ENCODE measurements around the gene GGACT. TPM values are rescaled to one million over a fixed set of nuclear protein-coding genes. Genes with fewer than 3 reads are reported as not detected.
A peak's percentile ranks its signal among the peaks of the same experiment; 100 is the strongest.

GGACT gene
- total and polyA plus RNA-seq, 2 of the 8 experiments (the other 6 are each of a cell fraction or from before 2014, with no cell fraction given), result 1.1 to 1.5 TPM

GRCh38 chr13:100541897-100542825 lies 46.4 kb downstream of the GGACT start:
- FAIRE-seq, result no peak

More at GRCh38 chr13:100541897-100542825, 46.4 kb downstream of the GGACT start:
- Histone ChIP-seq H2AFZ (ENCODE audit: low read length) (no peak overlapping the region), H3K4ac (replicated peaks; ENCODE audit: insufficient read length, low read depth, low read length) (no peak overlapping the region), H3K27ac (ENCODE audit: low read depth, low read length) (no peak overlapping the region), H3K4me2 (ENCODE audit: insufficient read depth in 1 of 2, low read depth in 2 of 2, low read length in 2 of 2) (no peak overlapping the region; a peak in 1 of 4 replicates), H2BK12ac (ENCODE audit: low read depth, low read length) (no peak overlapping the region), H2AK5ac (ENCODE audit: low read depth, low read length) (no peak overlapping the region), H3K23ac (ENCODE audit: insufficient read length) (no peak overlapping the region), H3K56ac (replicated peaks; ENCODE audit: insufficient read length, low read depth, low read length) (no peak overlapping the region), H3K79me2 (ENCODE audit: control insufficient read depth in 1 of 2, insufficient read depth in 2 of 2, low read length in 2 of 2) (no peaks in the 10 kb centered on the region), H3K18ac (ENCODE audit: extremely low read depth, low read length) (no peak overlapping the region), H3K4me3 (ENCODE audit: extremely low read depth in 1 of 4, insufficient read depth in 2 of 4, low read depth in 3 of 4, low read length in 4 of 4) (no peak overlapping the region), H3K79me1 (ENCODE audit: low read depth, low read length) (no peaks in the 10 kb centered on the region), H2BK20ac (ENCODE audit: low read length) (no peak overlapping the region), H3K4me1 (replicated peaks in 1 of 4; ENCODE audit: control insufficient read depth in 3 of 4, insufficient read depth in 4 of 4, low read length in 3 of 4) (peaks cover 0 to 3% (median 0%) of the 10 kb centered on the region in 4 experiments; a peak in 4 of 7 replicates), H4K5ac (ENCODE audit: insufficient read length, low read depth, low read length) (no peak overlapping the region), H3K27me3 (replicated peaks in 1 of 4; ENCODE audit: control insufficient read depth in 3 of 4, extremely low read depth in 1 of 4, insufficient read depth in 3 of 4, low read length in 3 of 4) (no peaks in the 10 kb centered on the region; a peak in 1 of 7 replicates), H3K9ac (replicated peaks in 1 of 4; ENCODE audit: extremely low read depth in 1 of 4, low read depth in 3 of 4, low read length in 3 of 4) (no peak overlapping the region), H3K23me2 (ENCODE audit: low read depth, low read length) (no peaks in the 10 kb centered on the region), H2BK5ac (ENCODE audit: low read depth, low read length) (no peak overlapping the region), H3K9me3 (ENCODE audit: insufficient read depth in 2 of 2, low read depth in 1 of 2, low read length in 1 of 2) (no peaks in the 10 kb centered on the region), H4K91ac (replicated peaks; ENCODE audit: insufficient read length, low read length) (no peak overlapping the region), H3K36me3 (ENCODE audit: control insufficient read depth in 2 of 4, insufficient read depth in 4 of 4, low read length in 3 of 4) (no peaks in the 10 kb centered on the region; a peak in 1 of 8 replicates), H2BK120ac (replicated peaks; ENCODE audit: low read depth, low read length) (no peak overlapping the region), H3K14ac (ENCODE audit: insufficient read length) (no peak overlapping the region), H4K8ac (ENCODE audit: extremely low read depth, insufficient read depth, low read length) (no peak overlapping the region), H2BK15ac (ENCODE audit: low read length) (no peak overlapping the region), H4K20me1 (replicated peaks in 1 of 2; ENCODE audit: control insufficient read depth in 1 of 2, insufficient read depth in 2 of 2, low read length in 2 of 2) (no peaks in the 10 kb centered on the region)
- DNase-seq (ENCODE audit: low read depth in 1 of 2, low spot score in 2 of 2), result peak in 1 of 2 experiments; percentile 44
- WGBS, 2 experiments (ENCODE audit: extremely low coverage in 1 of 2, insufficient coverage in 1 of 2, insufficient read length in 1 of 2, insufficient replicate concordance in 2 of 2, low coverage in 1 of 2, low lambda C conversion rate in 2 of 2, missing lambda C conversion rate in 1 of 2), result 92% methylated on average over 18 of the region's 18 CpGs; no CpG with 5 or more reads in 1 of the 2 experiments
- no peak for TF ChIP-seq JUN (IDR thresholded peaks at IDR 0.05; ENCODE audit: low read depth, low read length)
- no peak for TF ChIP-seq CEBPB (IDR thresholded peaks at IDR 0.05; ENCODE audit: low read depth, low read length)
- ChIA-PET CTCF (ENCODE audit: partially characterized antibody) (interaction anchor here (0.6 to 3.4 kb wide), 14 partner anchors 9 to 932 kb away, joined by 3 to 32 read pairs (median 4); no protein-coding TSS in a partner anchor), POLR2A (ENCODE audit: partially characterized antibody) (no interaction called here)

Measured in H1 (cell line).